Lower lobe of right lung (tissue), 2 donors: ENCODE measurements around the gene CPNE2. TPM values are rescaled to one million over a fixed set of nuclear protein-coding genes. Genes with fewer than 3 reads are reported as not detected.
A peak's percentile ranks its signal among the peaks of the same experiment; 100 is the strongest.

ENCODE experiments used
- ATAC-seq, 2 donors: fragments of 200-7000 bp; cut with Tn5 transposase; one replicate each; pipeline ENCODE4 v1.9.1; 2020 to 2022; ENCODE audit warnings: mild to moderate bottlenecking in 2 of 2, moderate library complexity in 2 of 2
- DNase-seq: peaks from one replicate; pipeline ENCODE4 v3.0.0-alpha.2; 2020
- H3K27ac ChIP-seq: fragments of 200-600 bp; one replicate; pipeline ENCODE4 v1.8.0; 2022
- H3K27me3 ChIP-seq: fragments of 200-600 bp; one replicate; pipeline ENCODE4 v1.8.0; 2022; ENCODE audit warnings: low read depth
- H3K36me3 ChIP-seq: fragments of 200-600 bp; one replicate; pipeline ENCODE4 v1.8.0; 2022; ENCODE audit warnings: mild to moderate bottlenecking
- H3K4me1 ChIP-seq: fragments of 200-600 bp; one replicate; pipeline ENCODE4 v1.8.0; 2022
- H3K4me3 ChIP-seq: fragments of 200-600 bp; one replicate; pipeline ENCODE4 v1.8.0; 2022; ENCODE audit warnings: mild to moderate bottlenecking
- H3K9me3 ChIP-seq: fragments of 200-600 bp; one replicate; pipeline ENCODE4 v1.8.0; 2022
- CTCF ChIP-seq: fragments of 200-600 bp; IDR thresholded peaks from one replicate; pipeline ENCODE4 v1.8.0; 2022; ENCODE audit warnings: antibody characterized with exemption, mild to moderate bottlenecking
- intact Hi-C: fragments of 100-400 bp; cut with DNase I; formaldehyde crosslinking; loops from one replicate; pipeline ENCODE4 v1.11.0; 2022
- total RNA-seq: library from RNA; stranded (reverse); fragmentation: NEBNext Ultra II Directional; extraction: Animal tissue kit (Norgen Biotek cat#: 25700); gene quantifications from one replicate; pipeline ENCODE4 v1.2.1, GENCODE V29; 2021
- donor health status: DM: no; HTN: yes; CAD: no; lungs with severe emphysema.

CPNE2 gene
- total RNA-seq, 1 donor from 2014 or later = 55.3 TPM

GRCh38 chr16:57167953-57168352 lies 75.6 kb downstream of the CPNE2 start:
- ATAC-seq (peak; percentile 83 to 90), DNase-seq (no peak)
- intact Hi-C loops = loop anchor here (10.0 kb wide), 1 partner anchor 83 kb away; no protein-coding TSS in a partner anchor
- H3K27ac ChIP-seq = peak overlapping the region; percentile 72
- peak; percentile 58 for TF ChIP-seq CTCF
- no peaks in the 10 kb centered on the region for H3K27me3 ChIP-seq
- H3K4me3 ChIP-seq = no peak overlapping the region
- no peaks in the 10 kb centered on the region for H3K9me3 ChIP-seq
- peaks cover 83% of the 10 kb centered on the region for H3K36me3 ChIP-seq
- peaks cover 30% of the 10 kb centered on the region for H3K4me1 ChIP-seq

GRCh38 chr16:57169327-57169726 lies 76.9 kb downstream of the CPNE2 start:
- ATAC-seq = no peak
- H3K4me3 ChIP-seq = no peak overlapping the region
- TF ChIP-seq CTCF = no peak
- H3K4me1 ChIP-seq = peaks cover 30% of the 10 kb centered on the region
- no peak overlapping the region for H3K27ac ChIP-seq
- no peaks in the 10 kb centered on the region for H3K27me3 ChIP-seq
- peaks cover 75% of the 10 kb centered on the region for H3K36me3 ChIP-seq
- H3K9me3 ChIP-seq = no peaks in the 10 kb centered on the region
- DNase-seq = no peak
- intact Hi-C loops = loop anchor here (10.0 kb wide), 1 partner anchor 85 kb away; no protein-coding TSS in a partner anchor

GRCh38 chr16:57172721-57173290 lies 80.4 kb downstream of the CPNE2 start:
- no peak overlapping the region for H3K4me3 ChIP-seq
- no peak overlapping the region for H3K27ac ChIP-seq
- H3K36me3 ChIP-seq = peaks cover 48% of the 10 kb centered on the region
- H3K27me3 ChIP-seq = no peaks in the 10 kb centered on the region
- H3K9me3 ChIP-seq = no peaks in the 10 kb centered on the region
- peaks cover 11% of the 10 kb centered on the region for H3K4me1 ChIP-seq
- TF ChIP-seq CTCF = no peak
- intact Hi-C loops = no loop called here
- DNase-seq = no peak
- no peak for ATAC-seq

- intact Hi-C loops = no loop called here
- no peak for DNase-seq
These were observed 83.5 kb downstream of the CPNE2 start for GRCh38 chr16:57175896-57176295.

GRCh38 chr16:57178196-57178595 lies 85.8 kb downstream of the CPNE2 start:
- Histone ChIP-seq H3K4me1 (peaks cover 22% of the 10 kb centered on the region), H3K9me3 (no peaks in the 10 kb centered on the region), H3K4me3 (no peak overlapping the region), H3K36me3 (peaks cover 4% of the 10 kb centered on the region), H3K27ac (no peak overlapping the region), H3K27me3 (no peaks in the 10 kb centered on the region)
- peak in 1 of 2 donors; percentile 55 for ATAC-seq
- intact Hi-C loops = no loop called here
- DNase-seq = no peak
- TF ChIP-seq CTCF = no peak

More at GRCh38 chr16:57175896-57176295, 83.5 kb downstream of the CPNE2 start:
- no peak overlapping the region for H3K27ac ChIP-seq
- no peak overlapping the region for H3K4me3 ChIP-seq
- no peaks in the 10 kb centered on the region for H3K9me3 ChIP-seq
- ATAC-seq = peak in 1 of 2 donors; percentile 51
- peaks cover 27% of the 10 kb centered on the region for H3K36me3 ChIP-seq
- no peaks in the 10 kb centered on the region for H3K27me3 ChIP-seq
- peaks cover 22% of the 10 kb centered on the region for H3K4me1 ChIP-seq
- TF ChIP-seq CTCF = no peak
